HEK293 (cell line): ENCODE data around the gene GMDS.

Experiments used
- HOXD13 ChIP-seq: sonication (generic); formaldehyde crosslinking; IDR thresholded peaks from 2 replicates; pipeline ENCODE4 v1.8.0; 2022; ENCODE audit warnings: missing genetic modification reagents, borderline replicate concordance
- KLF1 ChIP-seq: fragments of 450-650 bp; formaldehyde crosslinking; IDR thresholded peaks from 2 replicates; pipeline ENCODE4 v1.5.1; 2016; ENCODE audit warnings: missing biosample characterization, missing genetic modification characterization
- KLF10 ChIP-seq: fragments of 450-650 bp; IDR thresholded peaks from 2 replicates; pipeline ENCODE4 v1.5.1; 2018; ENCODE audit warnings: missing biosample characterization, mild to moderate bottlenecking, missing genetic modification characterization
- MZF1 ChIP-seq: fragments of 450-650 bp; formaldehyde crosslinking; IDR thresholded peaks from 2 replicates; pipeline ENCODE4 v1.5.1; 2017; ENCODE audit warnings: missing biosample characterization, missing genetic modification characterization, borderline replicate concordance
- OVOL3 ChIP-seq: fragments of 450-650 bp; formaldehyde crosslinking; IDR thresholded peaks from 2 replicates; pipeline ENCODE4 v1.5.1; 2016; ENCODE audit warnings: missing biosample characterization, missing genetic modification characterization
- SP7 ChIP-seq: fragments of 450-650 bp; formaldehyde crosslinking; IDR thresholded peaks from 2 replicates; pipeline ENCODE4 v1.5.1; 2016; ENCODE audit warnings: missing biosample characterization, missing genetic modification characterization
- YY2 ChIP-seq: fragments of 450-650 bp; formaldehyde crosslinking; IDR thresholded peaks from 2 replicates; pipeline ENCODE4 v1.5.1; 2016; ENCODE audit warnings: missing biosample characterization, missing genetic modification characterization
- ZBTB21 ChIP-seq: fragments of 450-650 bp; formaldehyde crosslinking; IDR thresholded peaks from 2 replicates; pipeline ENCODE4 v1.5.1; 2017; ENCODE audit warnings: missing biosample characterization, missing genetic modification characterization
- ZBTB8A ChIP-seq: fragments of 450-650 bp; formaldehyde crosslinking; IDR thresholded peaks from 2 replicates; pipeline ENCODE4 v1.5.1; 2016; ENCODE audit warnings: missing biosample characterization, missing genetic modification characterization
- ZNF112 ChIP-seq: fragments of 450-650 bp; formaldehyde crosslinking; IDR thresholded peaks from 2 replicates; pipeline ENCODE4 v1.5.0; 2017; ENCODE audit warnings: missing biosample characterization, missing genetic modification characterization
- ZNF133 ChIP-seq: fragments of 450-650 bp; formaldehyde crosslinking; IDR thresholded peaks from 2 replicates; pipeline ENCODE4 v1.5.1; 2016; ENCODE audit warnings: missing biosample characterization, missing genetic modification characterization
- ZNF155 ChIP-seq: fragments of 450-650 bp; formaldehyde crosslinking; IDR thresholded peaks from 2 replicates; pipeline ENCODE4 v1.5.1; 2016; ENCODE audit warnings: missing biosample characterization, missing genetic modification characterization
- ZNF202 ChIP-seq: fragments of 450-650 bp; formaldehyde crosslinking; IDR thresholded peaks from 2 replicates; pipeline ENCODE4 v1.5.1; 2016; ENCODE audit warnings: missing biosample characterization, missing genetic modification characterization, borderline replicate concordance
- ZNF266 ChIP-seq: fragments of 450-650 bp; formaldehyde crosslinking; IDR thresholded peaks from 2 replicates; pipeline ENCODE4 v1.5.1; 2016; ENCODE audit warnings: missing biosample characterization, missing genetic modification characterization, low read depth
- ZNF302 ChIP-seq: fragments of 450-650 bp; formaldehyde crosslinking; IDR thresholded peaks from 2 replicates; pipeline ENCODE4 v1.5.1; 2016; ENCODE audit warnings: missing biosample characterization, missing genetic modification characterization, low read depth
- ZNF311 ChIP-seq: fragments of 450-650 bp; formaldehyde crosslinking; IDR thresholded peaks from 2 replicates; pipeline ENCODE4 v1.5.1; 2017; ENCODE audit warnings: missing biosample characterization, missing genetic modification characterization, borderline replicate concordance
- ZNF366 ChIP-seq: fragments of 450-650 bp; formaldehyde crosslinking; conservative IDR thresholded peaks from 2 replicates; pipeline ENCODE4 v1.5.1; 2016; ENCODE audit warnings: missing biosample characterization, missing genetic modification characterization
- ZNF391 ChIP-seq: fragments of 450-650 bp; formaldehyde crosslinking; IDR thresholded peaks from 2 replicates; pipeline ENCODE4 v1.5.1; 2016; ENCODE audit warnings: low read depth, missing biosample characterization, missing genetic modification characterization, borderline replicate concordance
- ZNF404 ChIP-seq: fragments of 450-650 bp; formaldehyde crosslinking; IDR thresholded peaks from 2 replicates; pipeline ENCODE4 v1.5.1; 2017; ENCODE audit warnings: missing biosample characterization, missing genetic modification characterization
- ZNF423 ChIP-seq: fragments of 450-650 bp; formaldehyde crosslinking; IDR thresholded peaks from 2 replicates; pipeline ENCODE4 v1.5.1; 2016; ENCODE audit warnings: missing biosample characterization, missing genetic modification characterization
- ZNF426 ChIP-seq: fragments of 450-650 bp; formaldehyde crosslinking; IDR thresholded peaks from 2 replicates; pipeline ENCODE4 v1.5.1; 2017; ENCODE audit warnings: missing biosample characterization, missing genetic modification characterization, mild to moderate bottlenecking, inconsistent platforms, moderate library complexity
- ZNF624 ChIP-seq: fragments of 450-650 bp; formaldehyde crosslinking; IDR thresholded peaks from 2 replicates; pipeline ENCODE4 v1.5.1; 2017; ENCODE audit warnings: missing biosample characterization, missing genetic modification characterization
- ZNF629 ChIP-seq: fragments of 450-650 bp; formaldehyde crosslinking; IDR thresholded peaks from 2 replicates; pipeline ENCODE4 v1.5.1; 2017; ENCODE audit warnings: missing biosample characterization, missing genetic modification characterization
- ZNF670 ChIP-seq: fragments of 450-650 bp; formaldehyde crosslinking; IDR thresholded peaks from 2 replicates; pipeline ENCODE4 v1.5.1; 2016; ENCODE audit warnings: missing biosample characterization, missing genetic modification characterization, low read depth
- ZNF76 ChIP-seq: fragments of 450-650 bp; formaldehyde crosslinking; IDR thresholded peaks from 2 replicates; pipeline ENCODE4; 2016; ENCODE audit warnings: low read depth, missing biosample characterization, missing genetic modification characterization, borderline replicate concordance
- ZNF768 ChIP-seq: fragments of 450-650 bp; formaldehyde crosslinking; IDR thresholded peaks from 2 replicates; pipeline ENCODE4 v1.5.1; 2018; ENCODE audit warnings: missing biosample characterization, mild to moderate bottlenecking, missing genetic modification characterization
- ZNF843 ChIP-seq: fragments of 450-650 bp; formaldehyde crosslinking; IDR thresholded peaks from 2 replicates; pipeline ENCODE4 v1.5.1; 2016; ENCODE audit warnings: missing biosample characterization, missing genetic modification characterization
- ZSCAN23 ChIP-seq: fragments of 450-650 bp; formaldehyde crosslinking; IDR thresholded peaks from 2 replicates; pipeline ENCODE4 v1.5.1; 2016; ENCODE audit warnings: missing biosample characterization, missing genetic modification characterization
- TF ChIP-seq, protein P1 (sequence below): fragments of 450-650 bp; formaldehyde crosslinking; IDR thresholded peaks from 2 replicates; pipeline ENCODE4 v1.5.1; 2017; ENCODE audit warnings: missing biosample characterization, mild to moderate bottlenecking, missing genetic modification characterization, moderate library complexity
- TF ChIP-seq, protein P2 (sequence below): fragments of 450-650 bp; formaldehyde crosslinking; IDR thresholded peaks from 2 replicates; pipeline ENCODE4 v1.5.1; 2016; ENCODE audit warnings: missing biosample characterization, missing genetic modification characterization
- TF ChIP-seq, protein P3 (sequence below): fragments of 450-650 bp; formaldehyde crosslinking; IDR thresholded peaks from 2 replicates; pipeline ENCODE4 v1.5.1; 2016; ENCODE audit warnings: missing biosample characterization, missing genetic modification characterization
- TF ChIP-seq, protein P4 (sequence below): fragments of 450-650 bp; formaldehyde crosslinking; IDR thresholded peaks from 2 replicates; pipeline ENCODE4 v1.5.0; 2017; ENCODE audit warnings: missing biosample characterization, missing genetic modification characterization, borderline replicate concordance
- TF ChIP-seq, protein P5 (sequence below): fragments of 450-650 bp; formaldehyde crosslinking; IDR thresholded peaks from 2 replicates; pipeline ENCODE4 v1.5.1; 2016; ENCODE audit warnings: missing biosample characterization, missing genetic modification characterization

Gene GMDS

DNA sequence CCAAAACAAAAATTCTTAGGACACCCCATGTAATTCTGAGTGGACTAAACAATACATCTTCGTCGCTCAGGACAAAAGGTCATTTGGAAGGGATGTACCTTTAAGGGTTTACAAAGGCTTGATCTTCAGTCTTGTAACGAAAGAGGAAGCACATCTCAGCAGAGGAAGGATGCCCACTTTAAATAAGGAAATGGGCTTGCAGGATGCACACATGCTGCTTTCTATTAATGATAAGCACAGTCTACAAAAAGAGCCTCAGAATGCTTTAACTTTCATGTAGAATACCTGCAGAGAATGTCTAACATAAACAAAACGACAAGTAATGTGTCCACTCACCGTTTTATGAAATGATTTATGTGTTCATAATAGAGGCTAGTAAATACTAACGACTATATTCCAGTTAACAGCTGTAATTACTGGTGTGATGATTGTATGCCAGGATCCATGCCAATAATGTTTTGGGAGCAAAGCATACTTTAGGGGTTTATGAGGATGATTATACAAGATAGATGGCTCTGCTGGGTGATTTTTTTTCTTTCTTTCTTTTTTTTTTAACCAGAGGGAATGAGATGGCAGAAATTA, 216.9 kb downstream of the GMDS start (continued):
- TF ChIP-seq, protein P1, sequence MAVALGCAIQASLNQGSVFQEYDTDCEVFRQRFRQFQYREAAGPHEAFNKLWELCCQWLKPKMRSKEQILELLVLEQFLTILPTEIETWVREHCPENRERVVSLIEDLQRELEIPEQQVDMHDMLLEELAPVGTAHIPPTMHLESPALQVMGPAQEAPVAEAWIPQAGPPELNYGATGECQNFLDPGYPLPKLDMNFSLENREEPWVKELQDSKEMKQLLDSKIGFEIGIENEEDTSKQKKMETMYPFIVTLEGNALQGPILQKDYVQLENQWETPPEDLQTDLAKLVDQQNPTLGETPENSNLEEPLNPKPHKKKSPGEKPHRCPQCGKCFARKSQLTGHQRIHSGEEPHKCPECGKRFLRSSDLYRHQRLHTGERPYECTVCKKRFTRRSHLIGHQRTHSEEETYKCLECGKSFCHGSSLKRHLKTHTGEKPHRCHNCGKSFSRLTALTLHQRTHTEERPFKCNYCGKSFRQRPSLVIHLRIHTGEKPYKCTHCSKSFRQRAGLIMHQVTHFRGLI (tag by site-specific recombination): peak; percentile 78
- TF ChIP-seq ZNF391 (tag by site-specific recombination) (peak; percentile 97; the same call in 1 of the 2 replicates), ZNF426 (no peak), KLF10 (tag by site-specific recombination) (peak; percentile 95), ZNF404 (tag by site-specific recombination) (no peak), ZNF155 (tag by site-specific recombination) (no peak), HOXD13 (CRISPR knock-in tag) (peak; percentile 95), ZNF76 (tag by site-specific recombination) (peak; percentile 62), KLF1 (tag by site-specific recombination) (no peak), SP7 (tag by site-specific recombination) (peak; percentile 100), ZNF302 (no peak; the same call in 1 of the 2 replicates), ZNF629 (tag by site-specific recombination) (peak; percentile 93), ZBTB21 (tag by site-specific recombination) (peak; percentile 90), ZNF202 (tag by site-specific recombination) (no peak), ZNF670 (tag by site-specific recombination) (no peak), YY2 (tag by site-specific recombination) (peak; percentile 67; the same call in 1 of the 2 replicates), ZNF133 (tag by site-specific recombination) (no peak), ZNF311 (no peak), ZNF768 (tag by site-specific recombination) (no peak), MZF1 (tag by site-specific recombination) (peak; percentile 62; the same call in 1 of the 2 replicates), OVOL3 (tag by site-specific recombination) (peak; percentile 98), ZNF366 (peak; percentile 96), ZNF843 (tag by site-specific recombination) (peak; percentile 100), ZNF624 (tag by site-specific recombination) (0 out of 2 replicates have a peak, but pooled peaks have one; percentile 69), ZNF423 (no peak), ZNF112 (no peak), ZNF266 (peak; percentile 16; the same call in 1 of the 2 replicates), ZBTB8A (tag by site-specific recombination) (peak; percentile 87), ZSCAN23 (peak; percentile 96)
- TF ChIP-seq, protein P2, sequence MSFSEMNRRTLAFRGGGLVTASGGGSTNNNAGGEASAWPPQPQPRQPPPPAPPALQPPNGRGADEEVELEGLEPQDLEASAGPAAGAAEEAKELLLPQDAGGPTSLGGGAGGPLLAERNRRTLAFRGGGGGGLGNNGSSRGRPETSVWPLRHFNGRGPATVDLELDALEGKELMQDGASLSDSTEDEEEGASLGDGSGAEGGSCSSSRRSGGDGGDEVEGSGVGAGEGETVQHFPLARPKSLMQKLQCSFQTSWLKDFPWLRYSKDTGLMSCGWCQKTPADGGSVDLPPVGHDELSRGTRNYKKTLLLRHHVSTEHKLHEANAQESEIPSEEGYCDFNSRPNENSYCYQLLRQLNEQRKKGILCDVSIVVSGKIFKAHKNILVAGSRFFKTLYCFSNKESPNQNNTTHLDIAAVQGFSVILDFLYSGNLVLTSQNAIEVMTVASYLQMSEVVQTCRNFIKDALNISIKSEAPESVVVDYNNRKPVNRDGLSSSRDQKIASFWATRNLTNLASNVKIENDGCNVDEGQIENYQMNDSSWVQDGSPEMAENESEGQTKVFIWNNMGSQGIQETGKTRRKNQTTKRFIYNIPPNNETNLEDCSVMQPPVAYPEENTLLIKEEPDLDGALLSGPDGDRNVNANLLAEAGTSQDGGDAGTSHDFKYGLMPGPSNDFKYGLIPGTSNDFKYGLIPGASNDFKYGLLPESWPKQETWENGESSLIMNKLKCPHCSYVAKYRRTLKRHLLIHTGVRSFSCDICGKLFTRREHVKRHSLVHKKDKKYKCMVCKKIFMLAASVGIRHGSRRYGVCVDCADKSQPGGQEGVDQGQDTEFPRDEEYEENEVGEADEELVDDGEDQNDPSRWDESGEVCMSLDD (tag by site-specific recombination): no peak
- TF ChIP-seq, protein P3, sequence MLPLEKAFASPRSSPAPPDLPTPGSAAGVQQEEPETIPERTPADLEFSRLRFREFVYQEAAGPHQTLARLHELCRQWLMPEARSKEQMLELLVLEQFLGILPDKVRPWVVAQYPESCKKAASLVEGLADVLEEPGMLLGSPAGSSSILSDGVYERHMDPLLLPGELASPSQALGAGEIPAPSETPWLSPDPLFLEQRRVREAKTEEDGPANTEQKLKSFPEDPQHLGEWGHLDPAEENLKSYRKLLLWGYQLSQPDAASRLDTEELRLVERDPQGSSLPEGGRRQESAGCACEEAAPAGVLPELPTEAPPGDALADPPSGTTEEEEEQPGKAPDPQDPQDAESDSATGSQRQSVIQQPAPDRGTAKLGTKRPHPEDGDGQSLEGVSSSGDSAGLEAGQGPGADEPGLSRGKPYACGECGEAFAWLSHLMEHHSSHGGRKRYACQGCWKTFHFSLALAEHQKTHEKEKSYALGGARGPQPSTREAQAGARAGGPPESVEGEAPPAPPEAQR (tag by site-specific recombination): peak; percentile 82; the same call in 1 of the 2 replicates
- TF ChIP-seq, protein P4, sequence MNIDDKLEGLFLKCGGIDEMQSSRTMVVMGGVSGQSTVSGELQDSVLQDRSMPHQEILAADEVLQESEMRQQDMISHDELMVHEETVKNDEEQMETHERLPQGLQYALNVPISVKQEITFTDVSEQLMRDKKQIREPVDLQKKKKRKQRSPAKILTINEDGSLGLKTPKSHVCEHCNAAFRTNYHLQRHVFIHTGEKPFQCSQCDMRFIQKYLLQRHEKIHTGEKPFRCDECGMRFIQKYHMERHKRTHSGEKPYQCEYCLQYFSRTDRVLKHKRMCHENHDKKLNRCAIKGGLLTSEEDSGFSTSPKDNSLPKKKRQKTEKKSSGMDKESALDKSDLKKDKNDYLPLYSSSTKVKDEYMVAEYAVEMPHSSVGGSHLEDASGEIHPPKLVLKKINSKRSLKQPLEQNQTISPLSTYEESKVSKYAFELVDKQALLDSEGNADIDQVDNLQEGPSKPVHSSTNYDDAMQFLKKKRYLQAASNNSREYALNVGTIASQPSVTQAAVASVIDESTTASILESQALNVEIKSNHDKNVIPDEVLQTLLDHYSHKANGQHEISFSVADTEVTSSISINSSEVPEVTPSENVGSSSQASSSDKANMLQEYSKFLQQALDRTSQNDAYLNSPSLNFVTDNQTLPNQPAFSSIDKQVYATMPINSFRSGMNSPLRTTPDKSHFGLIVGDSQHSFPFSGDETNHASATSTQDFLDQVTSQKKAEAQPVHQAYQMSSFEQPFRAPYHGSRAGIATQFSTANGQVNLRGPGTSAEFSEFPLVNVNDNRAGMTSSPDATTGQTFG: peak; percentile 94; the same call in 1 of the 2 replicates
- TF ChIP-seq, protein P5, sequence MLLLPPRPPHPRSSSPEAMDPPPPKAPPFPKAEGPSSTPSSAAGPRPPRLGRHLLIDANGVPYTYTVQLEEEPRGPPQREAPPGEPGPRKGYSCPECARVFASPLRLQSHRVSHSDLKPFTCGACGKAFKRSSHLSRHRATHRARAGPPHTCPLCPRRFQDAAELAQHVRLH: peak; percentile 99
